C4-2B (cell line): Measurements from ENCODE around the gene SP110.

Experiments used
- CTCF ChIP-seq: fragments of 450-650 bp; conservative IDR thresholded peaks from 2 replicates; pipeline ENCODE4 v1.5.1; 2017; ENCODE audit warnings: mild to moderate bottlenecking
- ZFX ChIP-seq: fragments of 450-650 bp; IDR thresholded peaks from 2 replicates; pipeline ENCODE4 v1.6.1; 2017

- TF ChIP-seq CTCF (no peak), ZFX (no peak)
Observed at GRCh38 chr2:230216489-230216888, 3.3 kb downstream of the SP110 start.
